Measurements from ENCODE around the gene MYLK4. TPM values are rescaled to one million over a fixed set of nuclear protein-coding genes. Genes with fewer than 3 reads are reported as not detected.

Gene MYLK4
- total and polyA plus RNA-seq, 4 donors, result 1.4 to 3.8 (median 2.5) TPM

DNA sequence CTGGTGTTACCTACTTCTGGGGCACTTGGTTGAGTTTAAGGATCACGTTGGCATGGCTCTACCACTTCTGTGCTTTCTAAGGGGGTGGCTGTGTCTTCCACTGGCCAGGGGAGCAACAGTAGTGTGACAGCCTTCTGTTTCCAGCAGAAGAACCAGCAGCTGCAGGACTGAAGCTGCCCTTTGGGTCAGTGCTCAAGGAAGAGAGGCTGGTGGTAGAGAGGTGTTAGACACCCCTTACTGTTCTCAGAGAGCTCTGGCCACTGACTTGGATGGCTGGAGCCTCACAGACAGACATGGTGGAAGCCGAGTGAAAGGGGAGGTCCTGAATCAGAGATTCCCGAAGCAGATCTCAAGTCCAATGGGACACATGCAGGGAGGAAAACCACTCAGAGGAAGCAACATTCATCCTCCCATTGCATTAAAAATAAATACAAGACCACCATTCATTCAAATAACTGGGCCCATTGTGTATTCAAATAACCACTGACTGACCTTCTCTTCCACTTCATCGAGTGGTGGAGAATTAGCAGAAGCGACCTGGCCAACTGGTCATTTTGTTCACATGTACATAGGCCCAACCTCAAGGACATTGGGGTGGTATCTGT is 106.7 kb downstream of the MYLK4 start:
- no peak overlapping the region for H3K27ac ChIP-seq (ENCODE audit: low read depth, low read length)
- no peaks in the 10 kb centered on the region for H3K9me3 ChIP-seq (ENCODE audit: control insufficient read depth, insufficient read depth, low read length)
- no peaks in the 10 kb centered on the region for H3K4me1 ChIP-seq (ENCODE audit: control insufficient read depth, insufficient read depth, low read length)
- H3K4me3 ChIP-seq (ENCODE audit: low read depth, low read length), result no peak overlapping the region
- no peaks in the 10 kb centered on the region for H3K36me3 ChIP-seq (ENCODE audit: control insufficient read depth, insufficient read depth, low read length)
- DNase-seq (ENCODE audit: low read depth in 4 of 6, low spot score in 6 of 6), result no peak
- H3K27me3 ChIP-seq (ENCODE audit: control insufficient read depth, insufficient read depth, low read length), result no peaks in the 10 kb centered on the region
- 74% methylated on average over 3 of the region's 5 CpGs for WGBS (ENCODE audit: insufficient coverage)

- Histone ChIP-seq H3K27ac (ENCODE audit: low read depth, low read length) (no peak overlapping the region), H3K4me1 (ENCODE audit: control insufficient read depth, insufficient read depth, low read length) (no peaks in the 10 kb centered on the region), H3K4me3 (ENCODE audit: low read depth, low read length) (no peak overlapping the region), H3K36me3 (ENCODE audit: control insufficient read depth, insufficient read depth, low read length) (no peaks in the 10 kb centered on the region), H3K9me3 (ENCODE audit: control insufficient read depth, insufficient read depth, low read length) (no peaks in the 10 kb centered on the region), H3K27me3 (ENCODE audit: control insufficient read depth, insufficient read depth, low read length) (no peaks in the 10 kb centered on the region)
- no CpG with 5 or more reads among the region's 2 CpGs for WGBS (ENCODE audit: insufficient coverage)
- DNase-seq (ENCODE audit: low read depth in 4 of 6, low spot score in 6 of 6), result no peak
These were observed 107.6 kb downstream of the MYLK4 start for GRCh38 chr6:2643130-2643529.

DNA sequence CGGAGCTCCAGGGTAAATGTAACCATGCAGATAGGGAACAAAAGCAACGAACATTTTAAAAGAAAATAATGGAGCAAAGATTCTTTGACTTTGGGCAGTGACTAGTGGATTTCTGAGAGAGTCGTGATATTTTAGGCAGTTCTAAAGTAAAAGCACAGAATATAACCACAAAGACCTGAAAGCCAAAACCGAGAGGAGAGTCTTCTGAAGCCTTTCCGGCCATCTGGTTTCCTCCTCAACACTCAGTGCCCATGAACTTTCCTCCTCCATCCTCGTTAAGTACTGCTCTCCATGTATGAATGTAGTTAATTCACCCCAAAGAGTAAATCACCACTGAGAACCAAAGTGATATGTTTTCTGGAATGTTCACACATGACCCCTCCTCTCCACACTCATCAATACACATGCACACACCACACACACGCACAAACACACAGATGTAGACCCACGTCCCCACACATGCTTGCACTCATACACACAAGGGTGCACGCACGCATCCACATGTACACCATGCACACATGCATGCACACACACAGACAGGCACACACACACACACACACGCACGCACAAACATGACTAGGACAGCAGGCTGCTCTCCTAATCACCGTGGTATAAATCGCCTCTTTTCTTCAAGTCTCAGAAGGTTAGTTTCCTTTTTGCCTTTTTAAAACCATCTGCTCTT is 109.5 kb downstream of the MYLK4 start:
- no peaks in the 10 kb centered on the region for H3K9me3 ChIP-seq (ENCODE audit: control insufficient read depth, insufficient read depth, low read length)
- no peaks in the 10 kb centered on the region for H3K36me3 ChIP-seq (ENCODE audit: control insufficient read depth, insufficient read depth, low read length)
- H3K4me1 ChIP-seq (ENCODE audit: control insufficient read depth, insufficient read depth, low read length), result no peaks in the 10 kb centered on the region
- no peak for DNase-seq (ENCODE audit: low read depth in 4 of 6, low spot score in 6 of 6)
- no peak overlapping the region for H3K4me3 ChIP-seq (ENCODE audit: low read depth, low read length)
- WGBS (ENCODE audit: insufficient coverage), result 77% methylated on average over 8 of the region's 14 CpGs
- H3K27ac ChIP-seq (ENCODE audit: low read depth, low read length), result no peak overlapping the region
- H3K27me3 ChIP-seq (ENCODE audit: control insufficient read depth, insufficient read depth, low read length), result no peaks in the 10 kb centered on the region

GRCh38 chr6:2640551-2640950 is 110.2 kb downstream of the MYLK4 start:
- no peak for DNase-seq (ENCODE audit: low read depth in 4 of 6, low spot score in 6 of 6)
- Histone ChIP-seq H3K27ac (ENCODE audit: low read depth, low read length) (no peak overlapping the region), H3K9me3 (ENCODE audit: control insufficient read depth, insufficient read depth, low read length) (no peaks in the 10 kb centered on the region), H3K4me1 (ENCODE audit: control insufficient read depth, insufficient read depth, low read length) (no peaks in the 10 kb centered on the region), H3K36me3 (ENCODE audit: control insufficient read depth, insufficient read depth, low read length) (no peaks in the 10 kb centered on the region), H3K27me3 (ENCODE audit: control insufficient read depth, insufficient read depth, low read length) (no peaks in the 10 kb centered on the region), H3K4me3 (ENCODE audit: low read depth, low read length) (no peak overlapping the region)
- WGBS (ENCODE audit: insufficient coverage), result 72% methylated on average over 3 of the region's 4 CpGs

DNA sequence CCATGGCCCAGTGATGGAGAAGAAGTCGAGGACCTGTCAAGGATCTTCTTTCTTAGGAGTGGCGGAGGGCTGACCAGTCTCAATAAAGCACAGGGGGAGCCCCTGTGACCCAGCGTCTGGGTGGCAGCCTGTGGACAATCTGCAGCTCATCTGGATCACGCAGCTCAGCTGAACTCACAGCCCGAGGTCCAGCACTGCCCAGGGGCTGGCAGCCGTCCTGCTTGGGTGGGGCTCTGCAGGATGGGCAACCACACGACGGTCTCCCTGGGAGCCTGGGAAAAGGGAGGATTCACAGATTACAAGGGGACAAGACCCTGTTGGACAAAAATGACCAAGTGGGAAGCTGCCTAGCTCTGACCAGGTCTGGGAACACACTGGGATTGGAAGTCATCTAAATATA is 110.8 kb downstream of the MYLK4 start:
- Histone ChIP-seq H3K27ac (ENCODE audit: low read depth, low read length) (no peak overlapping the region), H3K36me3 (ENCODE audit: control insufficient read depth, insufficient read depth, low read length) (no peaks in the 10 kb centered on the region), H3K27me3 (ENCODE audit: control insufficient read depth, insufficient read depth, low read length) (no peaks in the 10 kb centered on the region), H3K4me1 (ENCODE audit: control insufficient read depth, insufficient read depth, low read length) (no peaks in the 10 kb centered on the region), H3K4me3 (ENCODE audit: low read depth, low read length) (no peak overlapping the region), H3K9me3 (ENCODE audit: control insufficient read depth, insufficient read depth, low read length) (no peaks in the 10 kb centered on the region)
- whole genome bisulfite sequencing (ENCODE audit: insufficient coverage), result 85% methylated on average over 8 of the region's 8 CpGs
- DNase-seq (ENCODE audit: low read depth in 4 of 6, low spot score in 6 of 6), result no peak

DNA sequence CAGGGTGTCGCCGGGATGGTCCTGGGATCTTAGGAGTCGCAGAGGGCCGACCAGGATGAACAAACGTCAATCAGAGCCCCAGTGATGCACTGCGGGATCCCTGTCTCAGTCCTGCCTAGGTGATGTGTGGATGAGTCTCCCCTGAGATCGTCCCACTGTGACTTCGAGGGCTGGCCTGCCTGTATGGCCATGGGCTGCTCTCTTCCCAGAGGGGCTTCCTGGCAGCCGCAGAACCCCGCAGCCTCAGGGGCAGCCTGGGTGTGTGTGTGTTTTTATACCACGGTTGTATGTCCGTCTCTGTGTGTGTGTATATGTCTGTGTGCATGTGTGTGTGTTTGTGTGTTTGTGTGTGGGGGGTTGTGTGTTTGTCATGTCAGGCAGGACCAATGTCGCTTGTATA is 111.6 kb downstream of the MYLK4 start:
- H3K27ac ChIP-seq (ENCODE audit: low read depth, low read length), result no peak overlapping the region
- no peaks in the 10 kb centered on the region for H3K27me3 ChIP-seq (ENCODE audit: control insufficient read depth, insufficient read depth, low read length)
- H3K36me3 ChIP-seq (ENCODE audit: control insufficient read depth, insufficient read depth, low read length), result no peaks in the 10 kb centered on the region
- H3K4me1 ChIP-seq (ENCODE audit: control insufficient read depth, insufficient read depth, low read length), result peaks cover 5% of the 10 kb centered on the region
- no peaks in the 10 kb centered on the region for H3K9me3 ChIP-seq (ENCODE audit: control insufficient read depth, insufficient read depth, low read length)
- DNase-seq (ENCODE audit: low read depth in 4 of 6, low spot score in 6 of 6), result no peak
- no peak overlapping the region for H3K4me3 ChIP-seq (ENCODE audit: low read depth, low read length)
- 90% methylated on average over 13 of the region's 13 CpGs for WGBS (ENCODE audit: insufficient coverage)

- 96% methylated on average over 18 of the region's 19 CpGs for WGBS (ENCODE audit: insufficient coverage)
- peaks cover 24% of the 10 kb centered on the region for H3K4me1 ChIP-seq (ENCODE audit: control insufficient read depth, insufficient read depth, low read length)
- no peak for DNase-seq (ENCODE audit: low read depth in 4 of 6, low spot score in 6 of 6)
These were observed 114.0 kb downstream of the MYLK4 start for GRCh38 chr6:2636672-2637071.

GRCh38 chr6:2635911-2636310 is 114.8 kb downstream of the MYLK4 start:
- H3K27ac ChIP-seq (ENCODE audit: low read depth, low read length), result no peak overlapping the region
- DNase-seq (ENCODE audit: low read depth in 4 of 6, low spot score in 6 of 6), result no peak
- 94% methylated on average over 12 of the region's 12 CpGs for WGBS (ENCODE audit: insufficient coverage)
- peaks cover 24% of the 10 kb centered on the region for H3K4me1 ChIP-seq (ENCODE audit: control insufficient read depth, insufficient read depth, low read length)
- no peaks in the 10 kb centered on the region for H3K36me3 ChIP-seq (ENCODE audit: control insufficient read depth, insufficient read depth, low read length)
- no peaks in the 10 kb centered on the region for H3K9me3 ChIP-seq (ENCODE audit: control insufficient read depth, insufficient read depth, low read length)
- H3K4me3 ChIP-seq (ENCODE audit: low read depth, low read length), result no peak overlapping the region
- no peaks in the 10 kb centered on the region for H3K27me3 ChIP-seq (ENCODE audit: control insufficient read depth, insufficient read depth, low read length)

More at GRCh38 chr6:2636672-2637071, 114.0 kb downstream of the MYLK4 start:
- H3K9me3 ChIP-seq (ENCODE audit: control insufficient read depth, insufficient read depth, low read length), result no peaks in the 10 kb centered on the region
- H3K27me3 ChIP-seq (ENCODE audit: control insufficient read depth, insufficient read depth, low read length), result no peaks in the 10 kb centered on the region
- no peak overlapping the region for H3K27ac ChIP-seq (ENCODE audit: low read depth, low read length)
- no peaks in the 10 kb centered on the region for H3K36me3 ChIP-seq (ENCODE audit: control insufficient read depth, insufficient read depth, low read length)
- no peak overlapping the region for H3K4me3 ChIP-seq (ENCODE audit: low read depth, low read length)

DNA sequence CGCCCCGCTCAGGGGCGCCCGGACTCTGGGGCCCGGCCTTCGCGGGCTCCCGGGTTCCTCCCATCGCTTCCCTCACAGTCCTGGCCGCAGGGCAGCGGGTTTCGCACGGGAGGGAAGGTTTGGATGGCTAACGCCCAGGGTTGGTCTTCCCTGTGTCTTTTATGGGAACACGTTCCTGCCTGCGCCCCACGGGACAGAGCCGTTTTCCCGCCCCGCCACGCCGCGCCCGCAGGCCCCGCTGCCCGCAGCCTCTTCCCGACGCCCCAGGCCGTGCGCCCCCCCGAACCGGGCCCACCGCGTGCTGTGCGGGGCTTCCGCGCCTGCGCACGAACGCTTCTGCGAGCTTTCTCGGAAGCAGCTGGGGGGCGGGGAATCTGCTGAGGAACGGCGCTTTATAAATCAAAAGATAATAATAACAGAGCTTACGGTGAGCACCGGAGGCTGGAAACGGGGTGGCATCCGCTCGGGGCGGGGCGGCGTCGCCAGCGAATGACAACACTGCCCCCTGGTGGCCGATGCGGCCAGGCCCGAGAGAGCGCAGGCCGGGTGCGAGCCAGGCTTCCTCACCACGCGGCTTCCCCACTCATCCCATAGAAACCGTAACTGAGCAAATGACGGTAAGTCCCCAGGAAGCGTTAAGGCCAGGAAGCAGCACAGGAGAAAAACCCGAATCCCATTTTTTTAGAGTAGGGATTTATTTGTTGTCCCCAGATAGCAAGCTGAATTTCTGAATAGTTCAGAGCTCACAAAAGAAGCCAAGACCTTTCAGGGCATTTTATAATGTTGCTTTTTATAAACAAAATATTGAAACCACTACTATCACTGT is 116.4 kb downstream of the MYLK4 start:
- peaks cover 24% of the 10 kb centered on the region for H3K4me1 ChIP-seq (ENCODE audit: control insufficient read depth, insufficient read depth, low read length)
- no peaks in the 10 kb centered on the region for H3K9me3 ChIP-seq (ENCODE audit: control insufficient read depth, insufficient read depth, low read length)
- peak overlapping the region; percentile 37 for H3K4me3 ChIP-seq (ENCODE audit: low read depth, low read length)
- H3K27me3 ChIP-seq (ENCODE audit: control insufficient read depth, insufficient read depth, low read length), result no peaks in the 10 kb centered on the region
- WGBS (ENCODE audit: insufficient coverage), result 1% methylated on average over 62 of the region's 67 CpGs
- peak overlapping the region; percentile 90 for H3K27ac ChIP-seq (ENCODE audit: low read depth, low read length)
- no peaks in the 10 kb centered on the region for H3K36me3 ChIP-seq (ENCODE audit: control insufficient read depth, insufficient read depth, low read length)
- DNase-seq (ENCODE audit: low read depth in 4 of 6, low spot score in 6 of 6), result peak in 5 of 6 donors; percentile 59 to 95 (median 76)
